Kidney (tissue), 14 donors: Measurements from ENCODE around the gene SLC30A5. TPM values are rescaled to one million over a fixed set of nuclear protein-coding genes. Genes with fewer than 3 reads are reported as not detected.

Source experiments
- DNase-seq, 5 donors: peaks; one replicate each; pipeline ENCODE4 v3.0.0-alpha.2; 2013 to 2020
- FAIRE-seq: peaks from 2 replicates; lab custom pipeline; 2012; peaks lifted over from hg19 to GRCh38; lab: Jason Lieb, UNC
- H3K27ac ChIP-seq, 2 donors: one replicate each; pipeline ENCODE4 v1.7.0; 2013; ENCODE audit warnings: low read depth in 2 of 2, low read length in 2 of 2, inconsistent platforms in 1 of 2
- H3K27me3 ChIP-seq: one replicate; pipeline ENCODE4 v1.7.1; 2013; ENCODE audit warnings: low read length, inconsistent platforms; ENCODE audit not compliant: control insufficient read depth, insufficient read depth
- H3K36me3 ChIP-seq, 3 donors: one replicate each; pipeline versions ENCODE4 v1.7.0 to v1.7.1; 2013; ENCODE audit warnings: low read length in 3 of 3, control low read depth in 1 of 3, inconsistent platforms in 1 of 3; ENCODE audit not compliant: insufficient read depth in 3 of 3, control insufficient read depth in 2 of 3
- H3K4me1 ChIP-seq, 3 donors: one replicate each; pipeline versions ENCODE4 v1.7.0 to v1.7.1; 2013; ENCODE audit warnings: low read length in 3 of 3, inconsistent platforms in 1 of 3, low read depth in 1 of 3; ENCODE audit not compliant: control insufficient read depth in 2 of 3, insufficient read depth in 2 of 3
- H3K4me3 ChIP-seq, 3 donors: one replicate each; pipeline versions ENCODE4 v1.7.0 to v1.8.1; 2013; ENCODE audit warnings: low read length in 3 of 3, control low read depth in 1 of 3, inconsistent platforms in 1 of 3
- H3K9ac ChIP-seq, 3 donors: one replicate each; pipeline versions ENCODE4 v1.7.0 to v1.7.1; 2013; ENCODE audit warnings: low read length in 3 of 3, control low read depth in 1 of 3, inconsistent platforms in 1 of 3
- H3K9me3 ChIP-seq, 3 donors: one replicate each; pipeline versions ENCODE4 v1.7.0 to v1.7.1; 2013; ENCODE audit warnings: low read length in 3 of 3, control low read depth in 1 of 3, inconsistent platforms in 1 of 3; ENCODE audit not compliant: control insufficient read depth in 2 of 3, insufficient read depth in 1 of 3
- intact Hi-C: fragments of 100-400 bp; cut with DNase I; formaldehyde crosslinking; loops from one replicate; pipeline ENCODE4 v1.11.1; 2022
- polyA plus RNA-seq: library from polyadenylated mRNA; stranded (reverse); fragments of 350-450 nt; fragmentation: Illumina TruSeq; extraction: RNeasy Lipid Tissue Mini Kit (QIAGEN cat#74804); gene quantifications from one replicate; pipeline ENCODE4 v1.2.3, GENCODE V29; 2014; ENCODE audit warnings: low read depth, low replicate concordance; ENCODE audit not compliant: insufficient read depth
- total RNA-seq: library from RNA; stranded (reverse); fragmentation: NEBNext Ultra II Directional; extraction: Animal tissue kit (Norgen Biotek cat#: 25700); gene quantifications from one replicate; pipeline ENCODE4 v1.2.1, GENCODE V29; 2021
- TF ChIP-seq, protein P1 (sequence below): IDR thresholded peaks from 3 replicates; pipeline ENCODE4 v1.5.1; 2012; ENCODE audit warnings: mild to moderate bottlenecking, moderate library complexity, borderline replicate concordance; ENCODE audit not compliant: insufficient read depth; ENCODE audit errors: extremely low read depth
- donor health status: control.
- donor health status: control.
- donor health status: control.
- donor health status: control.
- donor health status: control.
- donor health status: DM: yes; HTN: yes; CAD: no.
- donor health status: Normal renal cell carcinoma (clear cell type).

SLC30A5 gene
- total and polyA plus RNA-seq, 2 donors from 2014 or later: 36.1 to 53.3 TPM

DNA sequence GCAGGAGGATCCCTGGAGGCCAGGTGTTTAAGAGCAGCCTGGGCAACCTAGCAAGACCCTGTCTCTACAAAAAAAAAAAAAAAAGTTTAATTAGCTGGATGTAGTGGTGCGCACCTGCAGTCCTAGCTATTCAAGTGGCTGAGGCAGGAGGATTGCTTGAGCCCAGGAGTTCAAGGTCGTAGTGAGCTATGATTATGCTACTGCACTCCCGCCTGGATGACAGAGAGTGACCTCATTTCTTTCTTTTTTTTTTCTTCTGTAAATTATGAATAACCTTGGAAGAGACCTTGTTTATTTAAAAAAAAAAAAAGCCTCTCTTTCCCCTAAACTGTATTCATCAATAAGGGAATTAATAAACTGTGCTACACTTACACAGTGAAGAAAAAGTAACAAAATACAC lies 43.6 kb upstream of the SLC30A5 start:
- Histone ChIP-seq H3K4me3 (no peak overlapping the region), H3K9ac (no peak overlapping the region), H3K27me3 (no peaks in the 10 kb centered on the region), H3K9me3 (no peaks in the 10 kb centered on the region), H3K27ac (no peak overlapping the region), H3K4me1 (no peaks in the 10 kb centered on the region), H3K36me3 (no peaks in the 10 kb centered on the region)
- intact Hi-C loops: no loop called here
- DNase-seq: no peak
- no peak for FAIRE-seq
- TF ChIP-seq, protein P1, sequence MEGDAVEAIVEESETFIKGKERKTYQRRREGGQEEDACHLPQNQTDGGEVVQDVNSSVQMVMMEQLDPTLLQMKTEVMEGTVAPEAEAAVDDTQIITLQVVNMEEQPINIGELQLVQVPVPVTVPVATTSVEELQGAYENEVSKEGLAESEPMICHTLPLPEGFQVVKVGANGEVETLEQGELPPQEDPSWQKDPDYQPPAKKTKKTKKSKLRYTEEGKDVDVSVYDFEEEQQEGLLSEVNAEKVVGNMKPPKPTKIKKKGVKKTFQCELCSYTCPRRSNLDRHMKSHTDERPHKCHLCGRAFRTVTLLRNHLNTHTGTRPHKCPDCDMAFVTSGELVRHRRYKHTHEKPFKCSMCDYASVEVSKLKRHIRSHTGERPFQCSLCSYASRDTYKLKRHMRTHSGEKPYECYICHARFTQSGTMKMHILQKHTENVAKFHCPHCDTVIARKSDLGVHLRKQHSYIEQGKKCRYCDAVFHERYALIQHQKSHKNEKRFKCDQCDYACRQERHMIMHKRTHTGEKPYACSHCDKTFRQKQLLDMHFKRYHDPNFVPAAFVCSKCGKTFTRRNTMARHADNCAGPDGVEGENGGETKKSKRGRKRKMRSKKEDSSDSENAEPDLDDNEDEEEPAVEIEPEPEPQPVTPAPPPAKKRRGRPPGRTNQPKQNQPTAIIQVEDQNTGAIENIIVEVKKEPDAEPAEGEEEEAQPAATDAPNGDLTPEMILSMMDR: no peak

DNA sequence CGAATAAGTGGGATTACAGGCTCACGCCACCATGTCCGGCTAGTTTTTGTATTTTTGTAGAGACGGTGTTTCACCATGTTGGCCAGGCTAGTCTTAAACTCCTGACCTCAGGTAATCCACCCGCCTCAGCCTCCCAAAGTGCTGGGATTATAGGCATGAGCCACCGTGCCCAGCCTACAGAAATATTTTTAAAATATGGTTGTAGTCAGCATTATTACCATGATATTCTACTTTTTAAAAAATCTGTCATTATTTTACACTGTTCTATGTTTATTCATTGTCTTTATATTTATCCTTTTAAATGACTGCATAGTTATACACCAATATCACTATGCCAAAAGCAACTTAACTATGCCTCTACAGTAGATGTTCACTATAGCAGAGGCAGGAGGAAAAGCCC lies 41.6 kb upstream of the SLC30A5 start:
- TF ChIP-seq, protein P1: no peak
- Histone ChIP-seq H3K27me3 (no peaks in the 10 kb centered on the region), H3K4me3 (no peak overlapping the region), H3K9ac (no peak overlapping the region), H3K9me3 (no peaks in the 10 kb centered on the region), H3K4me1 (no peaks in the 10 kb centered on the region), H3K27ac (no peak overlapping the region), H3K36me3 (no peaks in the 10 kb centered on the region)
- FAIRE-seq (no peak), DNase-seq (no peak)
- intact Hi-C loops: no loop called here

DNA sequence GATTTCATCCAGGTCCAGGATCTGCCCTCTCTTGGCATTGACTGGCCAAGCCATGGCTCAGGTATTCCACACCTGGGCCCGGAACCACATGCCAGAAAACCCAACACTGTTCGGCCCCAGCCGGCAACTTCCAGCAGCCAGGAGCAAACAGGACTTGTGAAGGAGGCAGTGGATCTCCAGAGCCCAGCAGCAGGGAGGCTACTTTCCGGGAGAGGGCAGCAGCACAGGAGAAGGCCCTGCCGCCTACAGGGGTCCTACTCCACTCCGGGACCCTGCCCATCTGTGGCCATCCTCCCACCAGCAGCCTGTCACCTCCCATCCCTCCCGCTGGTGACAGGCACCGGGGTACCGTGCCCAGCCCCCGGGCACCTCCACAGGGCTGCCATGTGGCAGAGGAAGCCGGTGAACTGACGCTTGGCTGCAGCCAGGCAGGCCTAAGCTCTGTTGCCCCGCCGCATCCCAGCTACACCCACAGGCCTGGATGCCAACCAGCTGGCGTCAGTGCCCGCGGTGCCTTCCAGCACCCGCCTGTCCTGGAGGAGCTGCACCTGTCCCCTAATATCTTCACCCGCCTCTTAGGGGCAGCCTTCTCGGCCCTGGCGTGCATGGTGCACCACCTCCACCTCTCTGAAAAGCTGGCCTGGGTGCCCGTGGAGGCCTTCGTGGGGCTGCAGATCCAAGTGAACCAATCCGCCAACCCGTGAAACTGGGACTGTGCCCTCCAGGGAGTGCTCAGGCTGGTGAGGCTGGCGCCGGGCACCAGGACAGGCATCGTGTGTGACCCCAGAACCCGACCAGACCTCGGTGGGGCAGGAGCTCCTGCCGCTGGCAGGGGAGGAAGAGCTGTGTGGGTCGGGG lies 18.9 kb upstream of the SLC30A5 start:
- FAIRE-seq: no peak

More for the DNA sequence above, 18.9 kb upstream of the SLC30A5 start:
- DNase-seq: peak in 1 of 5 donors; percentile 25
- H3K9ac ChIP-seq: no peak overlapping the region
- no peak overlapping the region for H3K27ac ChIP-seq
- H3K27me3 ChIP-seq: no peaks in the 10 kb centered on the region
- H3K9me3 ChIP-seq: no peaks in the 10 kb centered on the region
- no peaks in the 10 kb centered on the region for H3K4me1 ChIP-seq
- TF ChIP-seq, protein P1: no peak
- no peaks in the 10 kb centered on the region for H3K36me3 ChIP-seq
- intact Hi-C loops: no loop called here
- no peak overlapping the region for H3K4me3 ChIP-seq
